Melanocyte of skin (primary cell): ENCODE results near the gene HRK. TPM values are rescaled to one million over a fixed set of nuclear protein-coding genes. Genes with fewer than 3 reads are reported as not detected.

Source experiments
- total RNA-seq, 2 donors: library from RNA; depleted of rRNA; stranded (reverse); fragments of >200 nt; gene quantifications; 2 replicates each; pipeline ENCODE4 v1.2.3, GENCODE V29; 2012

HRK gene
- total RNA-seq: 1 to 10 TPM; 3.0 to 5.2 TPM

DNA sequence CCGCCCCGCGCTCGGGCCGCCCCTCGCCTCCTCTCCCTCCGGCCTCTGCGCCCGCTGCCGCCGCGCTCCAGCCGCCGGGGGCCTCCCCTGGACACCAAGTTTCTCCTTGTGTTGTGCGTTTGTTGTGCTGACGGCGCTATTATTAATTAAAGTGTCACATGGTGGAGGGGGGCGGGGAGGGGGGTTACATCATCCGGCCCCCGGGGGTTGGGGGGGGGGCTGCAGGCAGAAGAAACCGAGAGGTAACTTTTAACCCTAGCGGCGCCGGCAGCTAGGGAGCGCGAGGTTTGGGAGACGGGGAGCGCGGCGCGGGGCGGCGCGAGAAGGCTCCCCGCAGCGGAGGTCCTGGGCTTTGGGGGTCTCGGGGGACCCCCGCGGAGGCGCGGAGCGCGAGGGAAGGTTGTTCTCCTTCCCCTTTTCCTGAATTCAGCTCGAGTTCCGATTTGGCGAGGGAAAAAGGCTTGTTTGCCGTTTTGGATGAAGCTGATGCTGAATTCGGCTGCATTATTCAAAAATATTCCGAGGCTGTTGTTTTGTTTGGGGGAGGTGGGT lies at the start of gene HRK:
Gene HRK, minus strand, starts transcription at position 117 of the 552 bp plus-strand sequence. CDS start 134 bp downstream, outside the sequence.

DNA sequence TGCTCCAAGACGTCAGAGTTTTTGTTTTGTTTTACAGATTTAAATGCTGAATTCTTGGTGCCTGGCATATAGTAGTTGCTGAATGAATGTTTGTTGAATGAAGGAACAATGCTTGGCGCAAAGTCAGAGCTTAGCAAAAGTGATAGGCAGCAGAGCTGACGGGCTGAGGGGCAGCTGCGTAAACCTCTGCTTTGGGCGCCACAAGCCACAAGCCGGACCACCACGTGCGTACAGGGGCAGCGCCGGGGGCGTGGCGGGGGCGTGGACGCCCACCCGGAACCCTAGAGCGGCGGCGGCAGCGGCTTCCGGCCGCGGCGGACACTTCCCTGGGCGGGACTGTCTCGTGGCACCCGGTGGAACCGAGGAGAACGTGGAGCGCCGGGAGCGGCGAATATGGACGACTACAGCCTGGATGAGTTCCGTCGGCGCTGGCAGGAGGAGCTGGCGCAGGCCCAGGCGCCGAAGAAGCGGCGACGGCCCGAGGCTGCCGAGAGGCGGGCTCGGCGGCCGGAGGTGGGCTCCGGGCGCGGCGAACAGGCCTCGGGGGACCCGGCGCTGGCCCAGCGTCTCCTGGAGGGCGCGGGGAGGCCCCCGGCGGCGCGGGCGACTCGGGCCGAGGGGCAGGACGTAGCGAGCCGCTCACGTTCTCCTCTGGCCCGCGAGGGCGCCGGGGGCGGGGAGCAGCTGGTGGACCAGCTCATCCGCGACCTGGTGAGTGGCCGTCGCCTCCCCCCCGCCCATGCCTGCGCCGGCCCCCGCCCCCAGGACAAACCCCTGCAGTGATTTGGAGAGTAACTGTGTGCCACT lies 29.6 kb upstream of the HRK start, which contains the start of gene FBXW8:
Gene FBXW8, plus strand, starts transcription at position 306 of the 807 bp plus-strand sequence. Its CDS starts 88 bp downstream, at position 394.

Other genes with a start within 250 kb of the HRK start
- gene SPRING1, start 143.4 kb downstream of the HRK start, total RNA-seq: 10 to 100 TPM; 32.6 to 36.5 TPM
- gene RNFT2, start 143.1 kb downstream of the HRK start, total RNA-seq: 1 to 10 TPM; 6.2 to 8.3 TPM
- 10 to 100 TPM in 1 of 2 donors, 1 to 10 TPM in 1; 6.0 to 17.6 TPM for gene FBXW8, start 29.5 kb upstream of the HRK start, total RNA-seq
- not detected for gene TESC, start 218.0 kb upstream of the HRK start, total RNA-seq